PC-3 (cell line): ENCODE results near the gene ZRANB1. TPM values are rescaled to one million over a fixed set of nuclear protein-coding genes. Genes with fewer than 3 reads are reported as not detected.

ENCODE experiments used
- ATAC-seq: fragments of 200-7000 bp; cut with Tn5 transposase; 2 replicates; pipeline ENCODE4 v1.9.1; 2020; ENCODE audit warnings: mild to moderate bottlenecking, moderate library complexity
- BruUV-seq: library from RNA; stranded (reverse); fragments of 400-500 nt; replicated peaks from 2 replicates; lab custom pipeline; 2021; lab: Mats Ljungman, UMichigan
- CTCF ChIA-PET: fragments of 300-600 bp; sonication (Branson Sonifier 250); formaldehyde crosslinking; loops from one replicate; lab custom pipeline; 2022; ENCODE audit warnings: antibody characterized with exemption; lab: Charles Lee
- POLR2A ChIA-PET: fragments of 300-600 bp; sonication (Branson Sonifier 250); formaldehyde crosslinking; loops from one replicate; lab custom pipeline; 2022; ENCODE audit warnings: antibody characterized with exemption; ENCODE audit not compliant: unreplicated experiment; lab: Charles Lee
- DNase-seq: peaks from one replicate; pipeline ENCODE4 v3.0.0-alpha.2; 2015
- H2AFZ ChIP-seq: fragments of 300-600 bp; sonication (generic); 2 replicates; pipeline ENCODE4 v1.6.0; 2016; ENCODE audit warnings: antibody characterized with exemption, low read length
- H3F3A ChIP-seq: fragments of 300-600 bp; sonication (generic); one replicate; pipeline ENCODE4 v1.6.0; 2017; ENCODE audit warnings: antibody characterized with exemption, low read length, control low read depth, mild to moderate bottlenecking; ENCODE audit not compliant: unreplicated experiment
- H3K27ac ChIP-seq: fragments of 300-600 bp; sonication (generic); 2 replicates; pipeline ENCODE4 v1.5.1; 2016; ENCODE audit warnings: mild to moderate bottlenecking, low read length
- H3K27me3 ChIP-seq: fragments of 300-600 bp; sonication (generic); 2 replicates; pipeline ENCODE4 v1.6.1; 2016; ENCODE audit warnings: low read length, mixed read lengths
- H3K36me3 ChIP-seq: fragments of 300-600 bp; sonication (generic); 2 replicates; pipeline ENCODE4 v1.6.1; 2016; ENCODE audit warnings: low read depth, mixed run types, low read length, mixed read lengths
- H3K4me1 ChIP-seq: fragments of 300-600 bp; sonication (generic); 2 replicates; pipeline ENCODE4 v1.5.1; 2016; ENCODE audit warnings: low read length; ENCODE audit not compliant: insufficient read depth
- H3K4me2 ChIP-seq: fragments of 300-600 bp; sonication (generic); 2 replicates; pipeline ENCODE4 v1.6.0; 2016; ENCODE audit warnings: low read length
- H3K4me3 ChIP-seq: fragments of 300-600 bp; sonication (generic); 2 replicates; pipeline ENCODE4 v1.5.1; 2016; ENCODE audit warnings: mild to moderate bottlenecking, low read length, mixed read lengths
- H3K79me2 ChIP-seq: fragments of 300-600 bp; sonication (generic); 2 replicates; pipeline ENCODE4 v1.6.1; 2017; ENCODE audit warnings: low read length, mixed read lengths
- H3K9ac ChIP-seq: fragments of 300-600 bp; sonication (generic); 2 replicates; pipeline ENCODE4 v1.6.0; 2016; ENCODE audit warnings: mild to moderate bottlenecking, low read length
- H3K9me2 ChIP-seq: fragments of 300-600 bp; sonication (generic); replicated peaks from 2 replicates; pipeline ENCODE4 v1.6.1; 2016; ENCODE audit warnings: mixed run types, low read length, mixed read lengths
- H3K9me3 ChIP-seq: fragments of 300-600 bp; sonication (generic); 2 replicates; pipeline ENCODE4 v1.6.1; 2016; ENCODE audit warnings: low read length, mixed read lengths
- H4K20me1 ChIP-seq: fragments of 300-600 bp; sonication (generic); 2 replicates; pipeline ENCODE4 v1.6.1; 2016; ENCODE audit warnings: low read length, mixed read lengths
- CTCF ChIP-seq: fragments of 300-600 bp; sonication (generic); conservative IDR thresholded peaks from 2 replicates; pipeline ENCODE4 v1.5.1; 2017; ENCODE audit warnings: antibody characterized with exemption, low read depth, mild to moderate bottlenecking, low read length
- EZH2 ChIP-seq: fragments of 300-600 bp; sonication (generic); IDR thresholded peaks from one replicate; pipeline ENCODE4 v1.6.1; 2017; ENCODE audit warnings: antibody characterized with exemption, mild to moderate bottlenecking, low read length; ENCODE audit not compliant: unreplicated experiment
- EZH2phosphoT487 ChIP-seq: fragments of 300-600 bp; sonication (generic); IDR thresholded peaks from 2 replicates; pipeline ENCODE4 v1.6.1; 2018; ENCODE audit warnings: mild to moderate bottlenecking, antibody characterized with exemption, low read length, borderline replicate concordance
- intact Hi-C: fragments of 100-400 bp; cut with micrococcal nuclease; formaldehyde crosslinking; loops from 2 replicates; pipeline ENCODE4 v1.9.0; 2023
- total RNA-seq: library from RNA; depleted of rRNA; stranded (reverse); fragments of >200 nt; gene quantifications from 2 replicates; pipeline ENCODE4 v1.2.3, GENCODE V29; 2014

The ZRANB1 gene
- total RNA-seq, 1 experiment from 2014 or later: 12.8 TPM

GRCh38 chr10:125014086-125014830 is 72.3 kb downstream of the ZRANB1 start:
- H3K27ac ChIP-seq: no peak overlapping the region
- no peak for ATAC-seq

GRCh38 chr10:125014836-125015355 is 73.0 kb downstream of the ZRANB1 start:
- no peak overlapping the region for H3K4me2 ChIP-seq
- no peaks in the 10 kb centered on the region for H3K27me3 ChIP-seq
- no peak for DNase-seq
- no peak overlapping the region for H2AFZ ChIP-seq
- H3K9me2 ChIP-seq: no peaks in the 10 kb centered on the region
- H3F3A ChIP-seq: no peaks in the 10 kb centered on the region
- ATAC-seq: no peak
- TF ChIP-seq EZH2 (no peak), EZH2phosphoT487 (no peak), CTCF (no peak)
- H3K9me3 ChIP-seq: no peaks in the 10 kb centered on the region
- no peaks in the 10 kb centered on the region for H4K20me1 ChIP-seq
- ChIA-PET CTCF (no interaction called here), POLR2A (no interaction called here)
- peaks cover 8% of the 10 kb centered on the region; the same call in 1 of the 2 replicates for H3K4me1 ChIP-seq
- H3K4me3 ChIP-seq: no peak overlapping the region
- no peaks in the 10 kb centered on the region for H3K36me3 ChIP-seq
- H3K9ac ChIP-seq: no peak overlapping the region
- intact Hi-C loops: no loop called here
- no TSS peak for BruUV-seq
- peaks cover 33% of the 10 kb centered on the region for H3K79me2 ChIP-seq
- no peak overlapping the region for H3K27ac ChIP-seq

More at GRCh38 chr10:125014086-125014830, 72.3 kb downstream of the ZRANB1 start:
- Histone ChIP-seq H3K36me3 (no peaks in the 10 kb centered on the region), H3K4me1 (peaks cover 8% of the 10 kb centered on the region; the same call in 1 of the 2 replicates), H3K27me3 (no peaks in the 10 kb centered on the region), H2AFZ (no peak overlapping the region), H3K4me3 (no peak overlapping the region), H3K9me3 (no peaks in the 10 kb centered on the region), H3K9me2 (no peaks in the 10 kb centered on the region), H3K9ac (no peak overlapping the region), H4K20me1 (no peaks in the 10 kb centered on the region), H3K4me2 (no peak overlapping the region), H3K79me2 (peaks cover 31% of the 10 kb centered on the region), H3F3A (no peaks in the 10 kb centered on the region)
- ChIA-PET POLR2A (no interaction called here), CTCF (no interaction called here)
- no TSS peak for BruUV-seq
- no peak for DNase-seq
- intact Hi-C loops: no loop called here
- TF ChIP-seq CTCF (no peak), EZH2phosphoT487 (no peak), EZH2 (no peak)
